HT-29 (cell line): ENCODE measurements around the gene BMP7. TPM values are rescaled to one million over a fixed set of nuclear protein-coding genes. Genes with fewer than 3 reads are reported as not detected.
"Not testable (repeated sequence)": the region's sequence is repeated elsewhere in the genome, so short reads cannot be mapped to it uniquely, and the experiment has no call there.

Source experiments
- DNase-seq: peaks from one replicate; pipeline ENCODE4 v3.0.0-alpha.2; 2015; ENCODE audit warnings: low spot score
- total RNA-seq: library from RNA; depleted of rRNA; stranded (reverse); fragments of >200 nt; shearing (Covaris generic); gene quantifications from 2 replicates; pipeline ENCODE4 v1.2.3, GENCODE V29; 2014

The BMP7 gene
- total RNA-seq, 1 experiment from 2014 or later: not detected

GRCh38 chr20:57267158-57267821 lies 849 bp upstream of the BMP7 start:
- DNase-seq: no peak

GRCh38 chr20:57265997-57266290 lies 497 bp downstream of the BMP7 start:
- no peak for DNase-seq

- DNase-seq: no peak
These were observed 975 bp downstream of the BMP7 start for GRCh38 chr20:57265336-57265996.

- DNase-seq: not testable (repeated sequence)
These were observed 1.5 kb downstream of the BMP7 start for GRCh38 chr20:57264908-57265335.

- DNase-seq: no peak
These were observed 2.3 kb downstream of the BMP7 start for GRCh38 chr20:57263801-57264792.

GRCh38 chr20:57262784-57263609 lies 3.4 kb downstream of the BMP7 start:
- DNase-seq: no peak

- DNase-seq: no peak
These were observed 4.1 kb downstream of the BMP7 start for GRCh38 chr20:57262301-57262700.

GRCh38 chr20:57261457-57262251 lies 4.8 kb downstream of the BMP7 start:
- DNase-seq: no peak

GRCh38 chr20:57260934-57261333 lies 5.5 kb downstream of the BMP7 start:
- no peak for DNase-seq

- DNase-seq: no peak
These were observed 6.2 kb downstream of the BMP7 start for GRCh38 chr20:57259938-57260921.

GRCh38 chr20:57259121-57259937 lies 7.1 kb downstream of the BMP7 start:
- DNase-seq: no peak

GRCh38 chr20:57257701-57258453 lies 8.6 kb downstream of the BMP7 start:
- no peak for DNase-seq

- DNase-seq: no peak
These were observed 9.5 kb downstream of the BMP7 start for GRCh38 chr20:57256908-57257307.

- no peak for DNase-seq
These were observed 10.2 kb downstream of the BMP7 start for GRCh38 chr20:57256205-57256604.

- DNase-seq: no peak
These were observed 11.3 kb downstream of the BMP7 start for GRCh38 chr20:57255183-57255582.

- DNase-seq: no peak
These were observed 13.8 kb downstream of the BMP7 start for GRCh38 chr20:57252559-57253162.

- DNase-seq: no peak
These were observed 14.5 kb downstream of the BMP7 start for GRCh38 chr20:57251949-57252348.
